Thyroid gland (tissue), 4 donors: ENCODE measurements around the gene COG3.

Source experiments
- CTCF ChIP-seq, 6 experiments: fragments of 200-600 bp in 3 of 6; fragments of 450-650 bp in 3 of 6; sonication (generic) in 3 of 6; IDR thresholded peaks; one replicate each; pipeline ENCODE4 v1.5.1; 2016 to 2019; ENCODE audit warnings: antibody characterized with exemption in 6 of 6, mild to moderate bottlenecking in 2 of 6, inconsistent platforms in 1 of 6, moderate library complexity in 1 of 6
- POLR2A ChIP-seq, 2 donors: fragments of 450-650 bp; IDR thresholded peaks; one replicate each; pipeline ENCODE4 v1.6.1; 2017; ENCODE audit warnings: antibody characterized with exemption in 2 of 2, mild to moderate bottlenecking in 2 of 2, moderate library complexity in 1 of 2

GRCh38 chr13:45537516-45537915 lies 72.8 kb downstream of the COG3 start:
- TF ChIP-seq CTCF (IDR thresholded peaks at IDR 0.05) (no peak), POLR2A (IDR thresholded peaks at IDR 0.05) (no peak)
